SK-N-SH treated with all-trans-retinoic acid at 6 μM for 48 hours (cell line): ENCODE results near the gene NAPG.

Experiments used
- CREB5 ChIP-seq: fragments of 250-450 bp; sonication (Bioruptor Pico); IDR thresholded peaks from 2 replicates; pipeline ENCODE4 v1.5.1; 2020; ENCODE audit warnings: low read depth, mild to moderate bottlenecking, moderate library complexity
- ZFP3 ChIP-seq: fragments of 250-450 bp; sonication (Bioruptor Pico); IDR thresholded peaks from 2 replicates; pipeline ENCODE4 v1.5.0; 2020; ENCODE audit warnings: mild to moderate bottlenecking, moderate library complexity
- ZNF8 ChIP-seq: fragments of 450-650 bp; formaldehyde crosslinking; IDR thresholded peaks from 2 replicates; pipeline ENCODE4 v1.5.0; 2020; ENCODE audit warnings: mild to moderate bottlenecking, moderate library complexity

- TF ChIP-seq CREB5 (CRISPR knock-in tag) = no peak
- TF ChIP-seq ZNF8 (CRISPR knock-in tag) = no peak
- no peak for TF ChIP-seq ZFP3 (CRISPR knock-in tag)
Measured at GRCh38 chr18:10579079-10579867, 53.4 kb downstream of the NAPG start.
